HG03025 (cell line): Measurements from ENCODE around the gene SERPINI1.

Source experiments
- ATAC-seq: cut with Tn5 transposase; IDR thresholded peaks from one replicate; pipeline ENCODE4 v1.9.1; 2021; ENCODE audit warnings: mild to moderate bottlenecking, moderate library complexity; ENCODE audit not compliant: unreplicated experiment, low FRiP score

SERPINI1 gene

GRCh38 chr3:167843481-167843880 is 108.0 kb downstream of the SERPINI1 start:
- ATAC-seq = no peak

- ATAC-seq = no peak
Observed at GRCh38 chr3:167843886-167844285, 108.4 kb downstream of the SERPINI1 start.

DNA sequence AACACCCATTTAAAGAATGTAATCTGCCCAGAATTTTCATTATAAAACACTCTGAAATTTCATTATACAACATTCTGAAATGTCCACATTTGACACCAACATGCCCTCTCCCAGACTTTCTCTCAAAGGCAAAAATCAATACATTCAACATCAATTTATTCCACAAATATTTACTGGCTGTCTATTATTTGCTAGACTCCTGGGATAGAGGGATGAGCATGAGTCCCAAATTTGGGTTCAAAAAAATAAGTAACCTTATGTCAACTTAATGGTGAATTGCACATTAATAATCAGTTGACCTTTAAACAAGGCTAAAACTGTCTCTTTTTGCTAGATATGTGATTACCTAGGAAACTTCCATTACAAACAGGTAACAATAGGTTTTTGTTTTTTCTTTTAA is 109.0 kb downstream of the SERPINI1 start:
- ATAC-seq = no peak

GRCh38 chr3:167851171-167851570 is 115.7 kb downstream of the SERPINI1 start:
- no peak for ATAC-seq

DNA sequence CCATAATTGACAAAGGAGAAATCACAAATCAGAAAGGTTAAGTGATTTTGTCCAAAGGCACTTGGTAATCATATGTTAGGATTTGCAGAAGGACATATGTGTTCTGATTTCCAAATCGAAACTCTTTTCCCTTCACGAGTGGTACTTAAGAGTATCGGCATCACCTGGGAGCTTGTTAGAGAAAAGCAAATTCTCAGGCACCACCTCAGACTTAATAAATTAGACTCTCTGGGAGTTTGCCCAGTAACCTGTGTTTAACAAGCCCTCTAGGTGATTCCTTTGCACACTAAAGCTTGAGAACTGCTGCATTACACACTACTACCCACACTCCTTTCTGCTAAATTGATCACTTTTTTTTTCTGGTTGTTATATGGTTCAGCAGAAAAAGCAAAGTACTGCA is 116.2 kb downstream of the SERPINI1 start:
- no peak for ATAC-seq

DNA sequence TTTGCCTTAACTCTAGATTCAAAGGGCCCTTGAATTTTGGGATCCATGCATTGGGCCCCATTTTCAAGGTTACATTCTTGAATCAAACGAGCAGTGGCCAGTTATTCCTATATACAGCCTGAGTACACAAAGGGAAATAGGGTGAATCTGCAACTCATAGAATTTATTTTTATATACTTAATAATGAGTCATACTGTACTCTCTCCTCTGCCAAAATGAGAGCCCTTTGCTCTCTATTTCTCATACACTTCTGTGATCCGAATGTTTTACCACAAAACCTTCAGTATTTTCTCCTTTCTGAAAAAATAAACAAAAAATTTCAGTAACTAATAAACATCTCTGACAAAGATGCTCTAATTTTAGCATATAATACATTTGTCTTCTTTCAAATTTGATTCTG is 116.7 kb downstream of the SERPINI1 start:
- no peak for ATAC-seq

DNA sequence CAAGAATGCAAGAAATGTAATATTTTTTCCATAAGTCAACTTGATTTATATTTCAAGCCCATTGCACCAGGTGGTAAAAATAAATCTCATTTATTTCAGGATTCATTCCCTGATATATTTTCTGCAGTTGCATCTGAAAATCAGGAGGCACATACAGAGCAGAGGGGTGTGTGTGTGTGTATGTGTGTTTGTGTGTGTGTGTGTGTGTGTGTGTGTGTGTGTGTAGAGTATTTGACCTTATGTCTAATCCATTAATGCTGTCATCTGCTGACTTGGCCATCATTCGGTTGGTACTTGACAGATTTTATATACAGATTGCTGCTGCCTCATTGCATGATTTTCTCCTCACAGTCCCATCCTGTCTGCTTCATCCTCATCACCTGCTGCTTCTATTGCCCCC is 118.5 kb downstream of the SERPINI1 start:
- ATAC-seq = no peak

GRCh38 chr3:167854846-167855245 is 119.3 kb downstream of the SERPINI1 start:
- no peak for ATAC-seq

DNA sequence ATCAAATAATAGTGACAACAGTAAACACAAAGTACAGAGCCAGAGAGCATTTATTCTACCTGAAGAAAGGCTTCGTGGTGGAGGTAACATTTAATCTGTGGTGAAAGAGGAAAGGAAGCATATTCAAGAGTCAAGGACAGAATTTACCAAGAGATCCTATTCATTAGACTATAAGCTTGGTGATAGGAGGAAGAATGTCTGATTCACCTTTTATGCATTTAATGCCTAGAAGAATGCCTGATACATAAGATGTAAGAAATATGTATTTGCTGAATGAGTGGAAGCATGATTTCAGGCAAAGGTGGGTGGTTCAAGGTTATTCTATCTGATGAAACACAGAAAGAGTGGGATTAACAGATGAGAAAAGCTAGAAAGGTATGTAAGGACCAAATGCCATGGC is 119.8 kb downstream of the SERPINI1 start:
- ATAC-seq = no peak

GRCh38 chr3:167858865-167859264 is 123.3 kb downstream of the SERPINI1 start:
- ATAC-seq = no peak

GRCh38 chr3:167859610-167860009 is 124.1 kb downstream of the SERPINI1 start:
- ATAC-seq = no peak

DNA sequence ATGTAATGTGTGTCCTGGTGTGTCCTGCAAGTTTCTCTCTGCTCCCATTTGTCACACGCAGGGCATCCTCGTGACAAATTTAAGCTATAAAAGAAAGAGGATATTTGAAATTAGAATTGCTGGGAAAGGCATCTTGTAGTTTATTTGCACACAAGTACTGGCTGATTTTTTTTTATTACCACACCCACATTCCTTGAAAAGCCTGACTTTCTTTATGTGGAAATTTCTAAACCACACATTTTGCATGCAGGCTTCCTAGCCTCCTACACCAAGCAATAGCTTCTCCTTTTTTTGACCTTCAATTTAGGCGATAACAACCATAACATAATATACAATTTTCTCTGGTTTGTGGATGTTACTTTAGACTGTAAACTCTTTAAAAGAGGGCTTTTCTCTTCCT is 126.1 kb downstream of the SERPINI1 start:
- no peak for ATAC-seq

- no peak for ATAC-seq
Observed at GRCh38 chr3:167862104-167862730, 126.7 kb downstream of the SERPINI1 start.

DNA sequence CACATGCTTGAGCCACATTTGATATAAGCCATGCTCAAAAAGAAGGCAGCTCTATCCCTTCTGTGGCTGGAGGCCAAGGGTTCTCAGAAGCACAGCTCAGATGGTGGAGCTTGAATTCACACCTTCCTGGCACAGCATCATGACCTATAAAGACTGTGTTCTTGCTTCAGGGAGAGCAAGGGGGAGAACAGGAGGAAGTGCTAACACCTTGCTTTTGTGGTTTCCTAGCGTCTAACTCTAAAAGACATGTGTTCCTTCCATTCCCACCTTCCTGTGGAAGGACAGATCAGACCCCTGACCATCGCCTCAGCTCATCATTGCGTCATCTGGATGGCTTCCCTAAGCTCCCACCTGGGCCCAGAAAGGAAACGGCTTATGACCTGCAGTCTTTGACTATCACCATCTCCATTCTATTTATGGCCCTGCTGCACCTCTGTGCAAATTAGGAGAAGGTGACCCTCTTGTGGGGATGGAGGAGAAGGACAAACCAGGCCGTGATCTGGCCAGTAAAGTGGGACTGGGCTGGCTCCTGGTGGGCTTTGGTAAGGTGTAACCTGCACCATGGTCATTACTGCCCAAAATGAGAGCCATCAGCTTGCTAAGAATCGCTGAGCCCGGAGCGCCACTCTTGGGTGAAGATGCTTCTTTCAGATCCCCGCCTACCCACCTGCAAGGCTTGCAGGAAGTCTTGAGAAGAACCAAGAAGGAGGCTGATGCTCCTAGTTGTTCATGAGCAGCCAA is 128.5 kb downstream of the SERPINI1 start:
- ATAC-seq = no peak

- ATAC-seq = no peak
Observed at GRCh38 chr3:167864552-167864874, 129.0 kb downstream of the SERPINI1 start.

DNA sequence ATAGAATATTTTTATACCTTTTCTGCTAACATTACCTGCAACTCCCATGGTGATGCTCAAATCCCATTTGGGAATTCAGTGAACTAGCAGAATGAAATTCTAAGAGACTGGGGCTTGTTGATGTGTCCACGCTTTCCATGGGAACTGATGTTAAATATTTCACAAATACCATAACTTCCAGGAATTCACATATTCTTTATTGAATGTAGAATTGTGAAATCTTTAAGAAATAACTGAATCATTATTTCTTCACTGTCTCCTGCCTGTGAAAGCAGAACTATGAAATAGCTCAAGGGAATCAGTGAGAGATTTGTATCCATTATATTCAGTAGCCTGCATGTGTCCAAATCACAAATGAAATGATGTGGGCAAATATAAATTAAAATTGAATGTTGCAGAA is 130.8 kb downstream of the SERPINI1 start:
- ATAC-seq = no peak

GRCh38 chr3:167867981-167868380 is 132.5 kb downstream of the SERPINI1 start:
- ATAC-seq = no peak

- ATAC-seq = no peak
Observed at GRCh38 chr3:167870181-167870580, 134.7 kb downstream of the SERPINI1 start.

- ATAC-seq = no peak
Observed at GRCh38 chr3:167870759-167871158, 135.2 kb downstream of the SERPINI1 start.

GRCh38 chr3:167872032-167872431 is 136.5 kb downstream of the SERPINI1 start:
- ATAC-seq = no peak

GRCh38 chr3:167872941-167873340 is 137.4 kb downstream of the SERPINI1 start:
- no peak for ATAC-seq

GRCh38 chr3:167874671-167875372 is 139.3 kb downstream of the SERPINI1 start:
- ATAC-seq = no peak
